Body of pancreas (tissue), 4 donors: ENCODE results near the gene NPTN.

ENCODE experiments used
- CTCF ChIP-seq, 7 experiments: fragments of 450-650 bp in 4 of 7; fragments of 200-600 bp in 3 of 7; sonication (generic) in 3 of 7; IDR thresholded peaks; one replicate each; pipeline ENCODE4 v1.5.1; 2016 to 2019; ENCODE audit warnings: antibody characterized with exemption in 7 of 7
- POLR2A ChIP-seq, 3 donors: fragments of 450-650 bp; IDR thresholded peaks; one replicate each; pipeline ENCODE4 v1.6.1; 2016; ENCODE audit warnings: antibody characterized with exemption in 3 of 3, mild to moderate bottlenecking in 2 of 3

- TF ChIP-seq CTCF (IDR thresholded peaks at IDR 0.05) = no peak
- TF ChIP-seq POLR2A (IDR thresholded peaks at IDR 0.05) = no peak
Observed at GRCh38 chr15:73624530-73624929, 8.7 kb downstream of the NPTN start.
